Stimulated activated CD8-positive, alpha-beta memory T cell treated with anti-CD3 and anti-CD28 coated beads, Interleukin-15, amount 100 ng/mL, for 48 hours (primary cell): ENCODE results near the gene PARM1.
A peak's percentile ranks its signal among the peaks of the same experiment; 100 is the strongest.

ENCODE experiments used
- DNase-seq, 2 donors: peaks; one replicate each; pipeline ENCODE4 v3.0.0-alpha.2; 2020; ENCODE audit warnings: low read depth in 2 of 2

Gene PARM1, protein sequence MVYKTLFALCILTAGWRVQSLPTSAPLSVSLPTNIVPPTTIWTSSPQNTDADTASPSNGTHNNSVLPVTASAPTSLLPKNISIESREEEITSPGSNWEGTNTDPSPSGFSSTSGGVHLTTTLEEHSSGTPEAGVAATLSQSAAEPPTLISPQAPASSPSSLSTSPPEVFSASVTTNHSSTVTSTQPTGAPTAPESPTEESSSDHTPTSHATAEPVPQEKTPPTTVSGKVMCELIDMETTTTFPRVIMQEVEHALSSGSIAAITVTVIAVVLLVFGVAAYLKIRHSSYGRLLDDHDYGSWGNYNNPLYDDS

DNA sequence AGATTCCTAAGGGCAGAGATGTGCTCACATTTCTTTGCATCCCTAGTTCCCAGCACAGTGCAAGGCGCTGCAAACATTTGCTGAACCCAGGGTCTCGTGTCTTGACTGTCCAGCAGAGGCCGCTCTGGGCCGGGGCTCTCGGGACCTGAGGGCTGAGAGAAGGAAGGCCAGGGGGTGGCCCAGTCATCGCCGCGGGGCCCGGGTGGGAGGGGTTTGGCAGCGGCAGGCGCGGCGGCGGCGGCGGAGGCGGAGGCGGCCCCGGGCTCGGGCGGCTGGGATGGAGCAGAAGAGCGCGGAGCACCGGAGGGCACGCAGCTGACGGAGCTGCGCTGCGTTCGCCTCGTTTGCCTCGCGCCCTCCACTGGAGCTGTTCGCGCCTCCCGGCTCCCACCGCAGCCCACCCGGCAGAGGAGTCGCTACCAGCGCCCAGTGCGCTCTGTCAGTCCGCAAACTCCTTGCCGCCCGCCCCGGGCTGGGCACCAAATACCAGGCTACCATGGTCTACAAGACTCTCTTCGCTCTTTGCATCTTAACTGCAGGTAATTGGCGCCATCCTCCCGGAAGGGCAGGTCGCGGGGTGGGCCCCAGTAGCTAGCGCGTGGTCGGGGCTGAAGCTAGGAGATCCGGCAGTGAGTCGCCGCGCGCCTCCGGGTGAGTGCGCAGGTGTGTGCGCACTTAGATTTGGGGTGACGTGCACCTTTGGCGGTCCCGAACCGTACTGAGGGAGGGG lies at the start of gene PARM1:
TSS of gene PARM1 (plus strand) at position 285 of the 730 bp plus-strand sequence. CDS start at position 497, 212 bp downstream.
- DNase-seq = peak; percentile 38 to 48

DNA sequence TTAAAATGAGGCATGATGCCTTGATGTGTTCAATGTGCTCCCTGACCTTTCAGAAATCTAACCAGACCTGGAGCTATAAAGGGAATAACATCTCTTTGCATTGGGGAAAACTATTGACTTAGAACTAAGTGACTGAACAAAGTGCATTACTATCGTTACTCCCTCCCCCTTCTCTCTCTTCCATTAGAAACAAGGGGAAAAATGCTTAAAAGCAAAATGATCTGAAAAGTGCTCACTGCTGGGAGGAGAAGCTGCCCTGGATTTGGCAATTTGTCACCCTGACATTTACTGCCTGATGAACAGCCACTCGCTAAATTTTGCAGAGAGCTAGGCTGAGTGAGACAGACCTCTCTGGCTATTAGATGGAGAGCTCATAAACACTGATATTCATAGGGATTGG lies 48.6 kb upstream of the PARM1 start:
- DNase-seq = no peak

DNA sequence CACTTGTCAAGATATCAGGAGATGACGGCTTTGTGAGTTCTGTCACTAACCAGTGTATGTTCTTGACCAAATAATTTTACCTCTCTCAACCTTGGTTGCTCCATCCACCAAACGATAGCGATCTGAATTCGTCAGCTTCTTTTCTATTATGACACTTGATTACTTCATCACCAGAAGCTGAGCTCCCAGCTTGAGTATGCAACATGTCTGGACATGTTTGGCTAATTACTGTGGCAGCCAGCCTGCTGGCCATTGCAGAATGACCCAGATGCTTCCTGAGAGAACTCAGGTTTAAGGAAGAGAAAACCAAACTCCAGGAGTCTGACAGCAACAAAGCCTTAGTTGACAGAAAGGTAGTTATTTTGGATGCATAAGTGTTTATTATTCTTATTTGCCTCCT lies 46.4 kb upstream of the PARM1 start:
- DNase-seq = no peak

DNA sequence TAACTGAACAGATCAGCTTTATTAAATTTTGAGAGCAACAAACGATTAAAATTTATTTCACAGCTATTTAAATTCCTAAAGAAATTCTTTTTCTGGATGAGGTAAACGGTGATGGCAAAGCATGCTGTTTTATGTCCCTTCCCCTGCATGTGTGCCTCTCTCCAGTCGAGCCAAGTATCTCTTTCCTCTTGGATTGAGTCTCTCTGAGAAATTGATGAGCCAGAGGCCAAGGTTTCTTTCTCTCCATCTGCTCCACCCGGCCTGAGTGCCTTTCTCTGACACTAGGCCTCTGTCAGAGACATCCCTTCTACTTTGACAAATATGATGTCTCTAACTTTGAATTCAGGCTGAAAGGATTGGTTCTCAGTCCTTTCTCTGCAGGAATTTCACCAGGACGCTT lies 42.6 kb upstream of the PARM1 start:
- no peak for DNase-seq

DNA sequence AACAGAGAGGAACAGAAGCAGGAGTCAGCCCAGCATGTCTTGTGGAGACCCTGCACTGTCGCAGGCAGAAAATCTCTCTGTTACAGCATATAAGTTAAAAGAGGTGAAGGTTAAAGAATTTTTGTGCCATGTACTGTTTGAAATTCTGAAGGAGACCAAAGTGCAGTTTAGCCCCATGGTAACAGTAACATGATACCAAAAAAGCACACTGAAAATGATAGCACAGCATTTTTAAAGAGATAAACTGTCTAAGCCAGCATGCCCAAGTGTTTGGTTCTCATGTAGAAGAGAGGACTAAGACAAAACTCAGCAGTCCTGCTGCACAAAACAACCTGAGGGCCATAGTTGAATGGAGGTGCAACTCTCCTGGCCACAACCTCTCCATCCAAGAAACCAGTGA lies 41.9 kb upstream of the PARM1 start:
- DNase-seq = no peak

DNA sequence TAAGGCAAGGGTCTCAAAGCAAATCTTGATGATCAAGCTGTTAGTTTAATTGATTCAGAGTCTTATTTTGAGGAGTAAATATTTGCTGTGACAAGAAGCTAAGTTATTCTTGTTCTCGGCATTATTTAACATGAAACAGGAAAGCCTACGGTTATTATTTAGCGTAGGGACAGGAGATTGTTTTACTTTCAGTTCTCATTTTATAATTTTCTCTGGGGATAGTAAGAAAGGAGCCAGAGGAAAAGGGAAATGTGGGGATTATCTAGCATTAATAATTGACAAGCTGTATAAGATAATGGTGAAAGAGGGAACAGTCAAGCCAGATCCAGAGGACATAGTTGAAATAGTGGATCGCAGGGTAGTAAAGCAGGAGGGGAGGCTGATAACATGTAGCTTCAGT lies 39.7 kb upstream of the PARM1 start:
- DNase-seq = no peak

DNA sequence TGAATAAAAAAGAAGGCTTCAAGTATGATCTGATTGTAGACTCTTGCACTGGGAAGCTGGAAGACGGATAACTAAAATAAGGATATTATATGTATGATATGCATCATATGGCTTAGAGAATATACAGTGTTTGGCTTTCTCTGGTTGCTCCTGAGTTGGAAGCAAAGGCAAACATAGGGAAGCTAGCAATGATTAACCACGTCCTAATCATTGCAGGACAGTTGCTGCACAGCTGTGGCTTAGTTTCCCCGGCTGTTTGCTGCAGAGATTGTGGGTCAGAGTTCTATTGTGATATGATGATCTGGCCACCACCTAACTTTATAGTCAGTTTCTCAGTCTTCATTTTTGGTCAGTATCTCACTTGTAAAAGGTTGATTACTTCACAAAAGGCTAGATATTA lies 36.3 kb upstream of the PARM1 start:
- DNase-seq = no peak

DNA sequence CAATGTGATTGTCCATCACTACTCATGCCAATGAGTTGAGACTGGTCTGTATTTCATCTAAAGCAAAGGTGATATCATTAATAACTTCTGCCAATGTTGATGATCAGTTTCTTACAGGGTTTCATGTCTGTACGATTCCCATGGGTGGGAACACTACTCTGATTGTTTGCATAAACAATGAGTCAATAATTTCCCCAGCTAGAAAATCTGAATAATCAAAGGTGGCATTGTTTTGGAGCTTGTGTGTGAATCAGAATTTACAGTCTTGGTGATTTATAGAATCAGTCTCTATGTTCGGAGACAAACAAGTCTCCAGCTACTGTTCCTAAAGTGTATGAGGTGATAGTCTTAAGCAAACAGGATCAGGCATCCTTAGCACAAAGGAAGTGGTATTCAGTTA lies 35.5 kb upstream of the PARM1 start:
- no peak for DNase-seq

DNA sequence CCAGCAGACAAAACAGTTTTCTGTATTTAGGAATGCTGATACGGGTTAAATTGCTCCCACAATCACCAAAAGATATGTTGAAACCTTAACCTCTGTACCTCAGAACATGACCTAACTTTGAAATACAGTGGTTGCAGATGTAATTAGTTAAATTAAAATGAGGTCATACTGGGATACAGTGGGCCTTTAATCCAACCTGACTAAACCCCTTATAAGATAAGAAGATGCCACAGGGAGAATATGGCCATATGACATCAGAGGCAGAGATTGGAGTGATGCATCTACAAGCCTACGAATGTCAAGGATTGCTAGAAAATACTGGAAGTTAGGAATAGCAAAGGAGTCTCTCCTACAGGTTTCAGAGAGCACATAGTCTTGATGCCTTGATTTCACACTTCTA lies 32.1 kb upstream of the PARM1 start:
- no peak for DNase-seq

DNA sequence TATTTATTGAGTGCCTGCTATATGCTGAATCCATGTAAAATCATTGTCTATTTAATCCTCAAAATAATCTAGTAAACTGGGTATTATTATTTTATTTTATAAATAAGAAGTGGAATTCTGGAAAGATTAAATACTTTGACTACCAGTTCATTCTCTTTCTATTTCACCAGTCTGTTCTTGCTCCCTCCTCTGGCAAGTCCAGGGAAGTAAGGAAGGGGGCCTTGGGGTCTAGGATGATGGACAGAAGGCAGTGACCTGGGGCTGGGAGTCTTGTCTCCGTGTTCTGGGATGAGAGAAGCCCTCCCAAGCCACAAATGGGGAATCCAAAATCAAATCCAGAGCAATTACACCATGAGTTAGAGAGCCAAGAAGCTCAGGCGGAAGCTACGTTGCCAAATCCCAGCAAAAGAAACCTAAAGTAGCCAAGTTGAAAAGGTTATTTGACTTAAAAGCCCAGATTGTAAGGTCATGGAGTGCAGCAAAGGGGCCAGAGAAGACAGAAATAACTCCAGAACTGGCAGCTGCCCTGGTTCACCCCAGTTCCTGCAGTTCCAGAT lies 28.3 kb upstream of the PARM1 start:
- DNase-seq = no peak

DNA sequence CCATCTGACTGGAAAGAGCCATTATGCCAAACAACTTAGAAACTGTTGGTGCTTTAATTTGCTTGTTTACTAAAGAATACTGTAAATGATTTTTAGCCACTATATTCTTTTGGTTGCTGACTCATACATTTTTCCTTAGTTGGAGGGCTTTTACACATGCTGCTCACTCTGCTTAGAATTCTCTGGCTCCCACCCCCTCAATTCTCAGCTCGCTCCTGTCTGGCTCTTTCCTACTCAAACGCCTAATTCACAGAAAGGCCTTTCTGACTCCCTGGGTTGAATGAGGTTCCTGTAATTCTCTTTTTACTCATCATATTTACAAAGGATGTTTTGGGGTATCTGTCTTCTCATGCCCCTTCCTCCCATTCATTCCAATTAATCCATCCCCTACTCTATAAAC lies 26.1 kb upstream of the PARM1 start:
- no peak for DNase-seq

DNA sequence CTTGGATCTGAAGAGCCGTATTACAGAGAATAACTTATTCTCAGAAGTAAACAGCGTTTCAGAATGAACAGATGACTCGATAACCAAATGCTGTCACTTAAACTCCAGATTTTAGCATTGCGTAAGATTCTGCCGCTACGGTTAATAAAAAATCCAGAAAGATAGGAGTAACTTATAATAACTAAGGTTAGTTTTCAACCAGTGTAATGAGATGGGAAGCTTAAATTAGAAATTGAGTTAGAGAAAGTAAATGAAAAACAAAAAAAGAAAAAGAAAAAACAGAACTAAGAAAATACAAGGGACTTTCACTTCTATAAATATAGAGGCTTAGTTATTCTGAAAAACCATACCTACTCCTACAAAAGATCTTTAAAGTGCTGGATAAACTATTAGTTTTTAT lies 13.1 kb upstream of the PARM1 start:
- DNase-seq = no peak

DNA sequence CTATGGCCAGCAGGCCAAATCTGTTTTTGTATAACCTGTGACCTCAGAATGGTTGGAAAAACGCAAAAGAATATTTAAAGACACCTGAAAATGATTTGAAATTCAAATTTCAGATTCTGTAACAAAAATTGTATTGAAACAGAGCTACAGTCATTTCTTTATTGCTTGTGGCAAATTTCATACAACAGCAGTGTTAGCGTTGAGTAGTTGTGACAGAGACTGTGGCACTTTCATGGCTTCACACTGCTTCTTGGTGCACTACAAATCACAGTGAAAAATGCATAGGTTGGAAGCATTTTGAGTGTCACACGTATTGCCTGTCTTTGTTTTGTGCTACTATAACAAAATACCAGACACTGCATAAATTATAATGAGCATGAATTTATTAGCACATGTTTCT lies 12.2 kb upstream of the PARM1 start:
- DNase-seq = no peak

DNA sequence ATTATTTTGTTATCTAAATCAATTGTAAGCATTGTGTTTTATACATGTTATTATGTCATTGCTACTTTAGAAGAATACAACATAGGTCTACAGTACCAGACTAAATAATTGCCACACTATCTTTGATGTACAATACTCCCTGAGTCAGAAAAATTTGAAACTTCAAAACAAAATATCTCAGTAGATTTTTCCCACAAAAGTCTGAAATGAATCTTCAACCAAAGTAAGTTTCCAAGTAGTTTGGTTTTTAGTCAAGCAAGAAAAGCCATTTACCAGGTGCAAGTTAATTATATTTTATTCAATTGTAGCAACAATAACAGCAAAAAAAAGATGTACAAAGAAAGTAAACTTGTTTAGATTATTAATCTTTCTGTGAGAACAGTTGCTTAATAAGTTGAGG lies 11.4 kb upstream of the PARM1 start:
- DNase-seq = no peak

DNA sequence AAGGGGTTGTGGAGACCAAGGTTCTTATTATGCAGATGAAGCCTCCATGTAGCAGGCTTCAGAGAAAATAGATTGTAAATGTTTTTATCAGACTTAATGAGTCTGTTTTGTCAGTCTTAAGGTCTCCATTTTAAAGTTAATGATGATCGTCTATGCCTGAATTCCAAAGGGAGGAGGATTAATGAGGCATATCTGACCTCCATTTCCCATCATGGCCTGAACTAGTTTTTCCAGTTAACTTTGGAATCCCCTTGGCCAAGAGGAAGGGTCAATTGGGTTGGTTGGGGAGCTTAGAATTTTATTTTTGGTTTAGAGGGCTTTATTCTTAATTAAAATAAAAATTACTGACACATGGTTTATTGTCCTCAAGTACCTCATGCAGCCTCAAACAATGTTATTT lies 6.9 kb upstream of the PARM1 start:
- DNase-seq = no peak

DNA sequence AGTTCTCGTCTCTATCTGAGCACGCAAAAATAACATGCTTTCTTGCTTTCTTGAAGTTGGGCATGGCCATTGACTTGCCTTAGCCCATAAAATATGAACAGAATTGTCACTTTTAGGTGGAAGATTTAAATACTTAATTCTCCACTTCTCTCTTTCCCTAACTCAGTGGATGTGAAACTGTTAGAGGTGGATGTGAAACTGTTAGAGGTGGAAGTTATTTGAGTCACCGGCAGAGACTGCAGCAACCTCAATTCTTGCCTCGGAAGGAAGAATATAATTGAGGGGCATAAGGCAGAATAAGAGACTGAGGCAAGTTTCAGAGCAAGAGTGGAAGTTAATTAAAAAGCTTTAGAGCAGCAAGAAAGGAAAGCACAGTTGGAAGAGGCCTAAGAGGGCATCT lies 2.8 kb upstream of the PARM1 start:
- no peak for DNase-seq

DNA sequence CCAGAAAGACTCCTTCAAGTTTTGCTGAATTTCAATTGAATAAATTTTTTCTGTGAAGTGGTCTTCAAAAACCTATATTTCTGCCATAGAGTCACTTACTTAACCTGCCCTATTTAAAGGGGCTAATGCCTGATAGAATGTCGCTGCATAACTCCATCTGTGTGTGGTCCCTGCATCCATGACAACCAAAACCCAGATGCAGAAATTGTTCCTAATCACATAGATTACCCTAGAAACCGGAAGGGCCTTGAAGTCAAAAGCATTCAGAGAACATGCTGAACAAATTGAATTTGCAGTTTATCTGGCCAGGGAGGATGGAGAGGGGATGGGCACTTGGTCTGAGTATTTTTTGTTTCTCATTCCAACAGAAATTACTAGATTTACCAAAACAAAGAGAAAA lies 1.5 kb upstream of the PARM1 start:
- no peak for DNase-seq

DNA sequence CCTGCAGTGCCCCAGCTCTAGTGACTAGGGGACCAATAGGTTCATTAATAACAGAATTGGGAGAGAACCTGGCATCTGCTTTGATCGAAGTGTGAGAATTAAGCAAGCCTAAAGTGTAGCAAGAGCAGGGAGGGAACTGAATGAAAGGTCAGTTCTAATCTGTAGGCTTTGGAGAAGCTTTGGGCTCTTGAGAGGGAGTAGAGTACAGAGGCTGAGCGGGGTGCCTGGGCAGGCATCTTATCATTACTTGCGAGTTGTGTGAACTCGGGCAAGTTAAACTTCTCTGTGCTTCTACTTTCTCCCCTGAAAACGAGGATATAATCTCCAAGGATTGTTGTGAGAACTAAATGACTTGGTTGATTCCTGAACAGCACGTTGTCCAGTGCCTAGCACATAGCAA lies 906 bp upstream of the PARM1 start:
- no peak for DNase-seq

DNA sequence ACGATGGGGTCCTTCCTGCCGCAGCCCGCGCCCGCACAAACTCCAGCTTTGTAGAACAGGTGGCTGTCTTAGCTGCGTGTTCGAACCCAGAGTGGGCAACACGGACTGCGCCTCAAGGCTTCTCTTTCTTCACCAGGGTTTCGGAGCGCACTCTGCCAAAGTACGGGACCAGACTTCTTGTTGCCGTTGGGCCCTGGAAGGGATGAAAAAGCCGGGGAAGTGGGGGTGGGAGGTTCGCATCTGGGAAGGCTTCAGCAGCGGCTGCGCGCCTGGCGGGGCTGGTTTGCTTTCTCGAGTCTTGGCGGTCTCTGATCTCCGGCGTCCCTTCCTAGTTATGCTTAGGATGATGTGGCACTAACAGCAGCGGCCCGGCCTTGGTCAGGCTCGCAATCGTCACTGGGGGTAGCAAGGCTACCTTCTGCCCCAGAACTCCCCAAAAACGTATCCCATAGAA lies 673 bp downstream of the PARM1 start:
- DNase-seq = no peak

DNA sequence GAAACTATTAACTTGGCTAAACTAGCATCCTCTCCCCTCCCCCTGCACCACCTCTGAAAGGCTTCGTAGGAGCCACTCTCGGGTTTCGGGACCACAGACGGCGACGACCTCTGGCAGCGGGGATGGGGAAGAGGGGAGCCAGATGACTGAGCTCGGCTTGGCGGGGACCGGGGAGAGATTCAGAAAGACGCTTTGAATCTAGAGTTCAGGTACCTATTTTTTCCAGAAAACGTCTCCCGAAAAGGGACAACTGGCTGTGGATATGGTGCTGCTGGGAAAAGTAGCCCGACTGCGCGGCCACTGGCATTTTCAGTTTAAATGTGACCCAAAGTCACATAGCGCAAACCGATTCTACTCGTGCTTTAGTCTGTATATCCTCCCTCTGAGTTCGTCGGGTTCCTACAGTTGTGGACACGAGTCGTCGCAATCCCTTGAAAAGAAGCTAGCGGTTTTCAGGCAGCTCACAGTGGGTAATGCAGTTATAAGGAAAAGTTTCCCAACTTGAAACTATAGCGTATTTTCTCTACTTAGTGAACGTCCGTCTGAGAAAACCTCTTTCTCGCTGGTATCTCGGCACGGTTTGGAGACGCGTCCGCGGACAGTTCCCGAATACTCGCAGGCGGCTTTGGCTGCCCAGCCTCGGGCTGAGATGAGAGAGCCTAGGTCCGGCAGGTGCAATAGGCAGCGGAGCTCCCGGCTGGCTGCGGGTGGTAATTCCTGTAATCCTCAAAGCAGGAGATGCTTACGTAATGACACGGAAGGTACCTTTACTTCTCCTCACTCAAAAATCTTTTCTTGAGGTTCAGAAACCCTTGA lies 1.3 kb downstream of the PARM1 start:
- DNase-seq = no peak

DNA sequence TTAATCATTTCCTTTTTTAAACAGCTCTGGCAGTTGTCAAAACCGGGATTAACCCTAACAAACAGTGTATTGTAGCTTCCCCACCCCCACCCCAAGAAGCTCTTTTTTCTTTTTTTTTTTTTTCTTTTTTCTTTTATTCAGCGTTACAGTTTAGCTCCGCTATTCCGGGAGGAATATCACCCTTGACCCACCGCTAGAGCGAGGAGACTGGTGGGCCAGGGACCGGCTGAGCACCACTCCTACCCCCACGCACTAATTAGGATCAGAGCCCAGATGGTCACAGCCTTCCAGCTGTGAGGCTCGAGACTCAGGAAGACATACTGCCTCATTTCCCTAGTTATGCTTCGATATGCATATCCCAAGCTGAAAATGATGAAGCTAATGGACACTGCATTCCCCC lies 2.0 kb downstream of the PARM1 start:
- DNase-seq = no peak

DNA sequence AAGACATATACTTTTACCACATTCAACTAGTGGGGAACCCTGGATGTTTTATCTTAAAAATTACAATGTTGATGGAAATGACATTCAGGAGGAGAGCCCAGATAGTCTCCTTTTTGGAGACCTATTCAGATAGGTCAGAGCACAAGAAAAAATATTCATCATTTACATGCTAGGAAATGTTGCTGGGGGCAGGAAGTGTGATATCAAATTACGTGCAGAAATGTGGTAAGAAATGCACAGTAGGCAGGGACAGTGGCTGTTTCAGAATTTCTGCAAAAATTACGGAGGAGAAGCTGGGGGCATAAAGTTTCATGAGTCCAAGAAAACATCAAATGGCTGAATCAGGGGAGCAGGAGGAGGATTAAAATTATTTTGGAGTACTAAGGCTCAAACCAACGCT lies 8.2 kb downstream of the PARM1 start:
- no peak for DNase-seq
